Activated B cell treated with CpG ODN at 0.5 μM for 24 hours (primary cell): Measurements from ENCODE around the gene CACTIN. TPM values are rescaled to one million over a fixed set of nuclear protein-coding genes. Genes with fewer than 3 reads are reported as not detected.

ENCODE experiments used
- ATAC-seq: fragments of 200-7000 bp; cut with Tn5 transposase; one replicate; pipeline ENCODE4 v1.10.0; 2021; ENCODE audit warnings: low read depth, mild to moderate bottlenecking, moderate library complexity
- CTCF ChIA-PET: fragments of 350-600 bp; sonication (Branson Sonifier 250); formaldehyde crosslinking; loops from one replicate; lab custom pipeline; 2021; ENCODE audit warnings: antibody characterized with exemption; lab: Charles Lee
- POLR2A ChIA-PET: fragments of 350-600 bp; sonication (Branson Sonifier 250); formaldehyde crosslinking; loops from one replicate; lab custom pipeline; 2021; ENCODE audit warnings: antibody characterized with exemption; lab: Charles Lee
- DNase-seq: peaks from one replicate; pipeline ENCODE4 v3.0.0; 2022
- H3K27ac Mint-ChIP-seq: one replicate; pipeline ENCODE4 v1.8.0; 2020; ENCODE audit warnings: mixed read lengths
- H3K27me3 Mint-ChIP-seq: one replicate; pipeline ENCODE4 v1.8.0; 2021; ENCODE audit warnings: mixed read lengths
- H3K36me3 Mint-ChIP-seq: one replicate; pipeline ENCODE4 v1.8.0; 2021; ENCODE audit warnings: low read depth, mixed read lengths
- H3K4me1 Mint-ChIP-seq: one replicate; pipeline ENCODE4 v1.8.0; 2021; ENCODE audit warnings: mixed read lengths
- H3K4me3 Mint-ChIP-seq: one replicate; pipeline ENCODE4 v1.8.0; 2020; ENCODE audit warnings: mild to moderate bottlenecking, mixed read lengths
- H3K9me3 Mint-ChIP-seq: one replicate; pipeline ENCODE4 v1.8.0; 2020; ENCODE audit warnings: mixed read lengths
- CTCF ChIP-seq: fragments of 200-600 bp; IDR thresholded peaks from one replicate; pipeline ENCODE4 v1.8.0; 2022; ENCODE audit warnings: antibody characterized with exemption, mild to moderate bottlenecking
- intact Hi-C: fragments of 100-400 bp; cut with micrococcal nuclease; formaldehyde crosslinking; loops from one replicate; pipeline ENCODE4 v1.15.1; 2024
- total RNA-seq: library from RNA; stranded (reverse); gene quantifications from 2 replicates; pipeline ENCODE4 v1.2.3, GENCODE V29; 2022

Gene CACTIN
- total RNA-seq, 1 donor from 2014 or later = 48.1 TPM

GRCh38 chr19:3665681-3666544, 39.3 kb upstream of the CACTIN start:
- ChIA-PET CTCF (interaction anchor here (0.6 to 2.5 kb wide), 13 partner anchors 23 to 186 kb away, joined by 3 to 15 read pairs (median 4); partner anchors contain the start of genes GIPC3, MFSD12, PIP5K1C and TJP3), POLR2A (interaction anchor here (0.5 to 1.8 kb wide), 4 partner anchors 10 to 52 kb away, joined by 3 to 7 read pairs (median 6); no protein-coding TSS in a partner anchor)
- TF ChIP-seq CTCF = peak; percentile 40
- H3K9me3 Mint-ChIP-seq = no peaks in the 10 kb centered on the region
- DNase-seq (peak; percentile 83), ATAC-seq (peak; percentile 90)
- H3K27me3 Mint-ChIP-seq = no peaks in the 10 kb centered on the region
- H3K27ac Mint-ChIP-seq = peak overlapping the region; percentile 59
- peaks cover 34% of the 10 kb centered on the region for H3K4me1 Mint-ChIP-seq
- peak overlapping the region; percentile 64 for H3K4me3 Mint-ChIP-seq
- H3K36me3 Mint-ChIP-seq = peaks cover 25% of the 10 kb centered on the region
- intact Hi-C loops = loop anchor here (1.0 to 5.0 kb wide), 4 partner anchors 34 to 536 kb away; partner anchors contain the start of gene PIP5K1C

GRCh38 chr19:3664879-3665642, 38.5 kb upstream of the CACTIN start:
- H3K4me1 Mint-ChIP-seq = peaks cover 29% of the 10 kb centered on the region
- no peak for TF ChIP-seq CTCF
- ATAC-seq (peak; percentile 58), DNase-seq (no peak)
- peak overlapping the region; percentile 64 for H3K4me3 Mint-ChIP-seq
- H3K36me3 Mint-ChIP-seq = peaks cover 31% of the 10 kb centered on the region
- POLR2A ChIA-PET = interaction anchor here (0.5 to 1.8 kb wide), 3 partner anchors 9 to 38 kb away, joined by 3 to 7 read pairs (median 7); no protein-coding TSS in a partner anchor
- no peaks in the 10 kb centered on the region for H3K9me3 Mint-ChIP-seq
- no peaks in the 10 kb centered on the region for H3K27me3 Mint-ChIP-seq
- CTCF ChIA-PET = interaction anchor here (0.8 to 2.5 kb wide), 7 partner anchors 28 to 187 kb away, joined by 3 to 15 read pairs (median 4); partner anchors contain the start of genes GIPC3, MFSD12 and PIP5K1C
- H3K27ac Mint-ChIP-seq = peak overlapping the region; percentile 59
- intact Hi-C loops = loop anchor here (1.0 to 5.0 kb wide), 3 partner anchors 35 to 537 kb away; partner anchors contain the start of gene PIP5K1C

GRCh38 chr19:3663838-3664237, 37.2 kb upstream of the CACTIN start:
- H3K4me1 Mint-ChIP-seq = peaks cover 28% of the 10 kb centered on the region
- H3K27ac Mint-ChIP-seq = no peak overlapping the region
- peaks cover 37% of the 10 kb centered on the region for H3K36me3 Mint-ChIP-seq
- H3K9me3 Mint-ChIP-seq = no peaks in the 10 kb centered on the region
- intact Hi-C loops = no loop called here
- H3K4me3 Mint-ChIP-seq = no peak overlapping the region
- no peak for TF ChIP-seq CTCF
- POLR2A ChIA-PET = no interaction called here
- no peaks in the 10 kb centered on the region for H3K27me3 Mint-ChIP-seq
- CTCF ChIA-PET = no interaction called here
- ATAC-seq (no peak), DNase-seq (no peak)

- no peaks in the 10 kb centered on the region for H3K27me3 Mint-ChIP-seq
- no peak for TF ChIP-seq CTCF
- ATAC-seq (no peak), DNase-seq (no peak)
- H3K9me3 Mint-ChIP-seq = no peaks in the 10 kb centered on the region
- no peak overlapping the region for H3K4me3 Mint-ChIP-seq
- intact Hi-C loops = no loop called here
- POLR2A ChIA-PET = interaction anchor here (0.8 kb wide), 1 partner anchor 324 kb away, joined by 3 read pairs; the partner anchor contains the start of gene EEF2
- CTCF ChIA-PET = interaction anchor here (1.2 kb wide), 1 partner anchor 41 kb away, joined by 4 read pairs; no protein-coding TSS in a partner anchor
- H3K36me3 Mint-ChIP-seq = peaks cover 50% of the 10 kb centered on the region
- H3K4me1 Mint-ChIP-seq = peaks cover 26% of the 10 kb centered on the region
- H3K27ac Mint-ChIP-seq = no peak overlapping the region
These were observed 35.0 kb upstream of the CACTIN start for GRCh38 chr19:3661284-3662238.
